HepG2 (cell line): Measurements from ENCODE around the gene TMEM106B. TPM values are rescaled to one million over a fixed set of nuclear protein-coding genes. Genes with fewer than 3 reads are reported as not detected.
A peak's percentile ranks its signal among the peaks of the same experiment; 100 is the strongest.

Experiments
- CEBPZ ChIP-seq: IDR thresholded peaks from 2 replicates; pipeline ENCODE4 v1.6.1; 2012; ENCODE audit warnings: low read length, improper control_type of control experiment
- GMEB1 ChIP-seq: sonication (generic); formaldehyde crosslinking; IDR thresholded peaks from 2 replicates; pipeline ENCODE4 v1.5.1; 2020; ENCODE audit warnings: missing genetic modification reagents, mild to moderate bottlenecking, borderline replicate concordance
- GTF3A ChIP-seq: sonication (generic); formaldehyde crosslinking; conservative IDR thresholded peaks from 2 replicates; pipeline ENCODE4 v1.4.0; 2020; ENCODE audit warnings: mild to moderate bottlenecking, missing genetic modification reagents
- HMG20B ChIP-seq: conservative IDR thresholded peaks from 2 replicates; pipeline ENCODE4 v1.6.1; 2016; ENCODE audit warnings: missing genetic modification reagents, missing compliant biosample characterization
- HOXA3 ChIP-seq: sonication (generic); formaldehyde crosslinking; IDR thresholded peaks from 2 replicates; pipeline ENCODE4 v1.5.0; 2020; ENCODE audit warnings: missing genetic modification reagents
- KDM4B ChIP-seq: sonication (generic); formaldehyde crosslinking; IDR thresholded peaks from 2 replicates; pipeline ENCODE4 v1.4.0; 2020; ENCODE audit warnings: missing genetic modification reagents
- KLF11 ChIP-seq: IDR thresholded peaks from 2 replicates; pipeline ENCODE4 v1.6.1; 2016; ENCODE audit warnings: missing compliant biosample characterization
- MTF2 ChIP-seq: sonication (generic); formaldehyde crosslinking; IDR thresholded peaks from 2 replicates; pipeline ENCODE4 v1.5.0; 2020; ENCODE audit warnings: missing genetic modification reagents, borderline replicate concordance
- PRDM15 ChIP-seq: sonication (generic); formaldehyde crosslinking; IDR thresholded peaks from 2 replicates; pipeline ENCODE4 v1.4.0; 2020; ENCODE audit warnings: missing genetic modification reagents
- SNAPC2 ChIP-seq: sonication (generic); formaldehyde crosslinking; IDR thresholded peaks from 2 replicates; pipeline ENCODE4 v1.8.1; 2022; ENCODE audit warnings: mild to moderate bottlenecking, missing genetic modification reagents
- ZBTB39 ChIP-seq: sonication (generic); formaldehyde crosslinking; IDR thresholded peaks from 2 replicates; pipeline ENCODE4 v1.5.0; 2020; ENCODE audit warnings: missing genetic modification reagents
- ZFYVE20 ChIP-seq: sonication (generic); formaldehyde crosslinking; IDR thresholded peaks from 2 replicates; pipeline ENCODE4 v1.8.0; 2023; ENCODE audit warnings: low read depth, mild to moderate bottlenecking, moderate library complexity, missing genetic modification reagents, borderline replicate concordance
- ZNF124 ChIP-seq: sonication (generic); formaldehyde crosslinking; IDR thresholded peaks from 2 replicates; pipeline ENCODE4 v1.4.0; 2020; ENCODE audit warnings: missing genetic modification reagents
- ZNF383 ChIP-seq: sonication (generic); formaldehyde crosslinking; IDR thresholded peaks from 2 replicates; pipeline ENCODE4 v1.4.0; 2020; ENCODE audit warnings: missing genetic modification reagents, mild to moderate bottlenecking, borderline replicate concordance
- ZNF501 ChIP-seq: sonication (generic); formaldehyde crosslinking; IDR thresholded peaks from 2 replicates; pipeline ENCODE4 v1.5.1; 2020; ENCODE audit warnings: mild to moderate bottlenecking, moderate library complexity, missing genetic modification reagents
- ZNF773 ChIP-seq: sonication (generic); formaldehyde crosslinking; IDR thresholded peaks from 2 replicates; pipeline ENCODE4 v1.4.0; 2020; ENCODE audit warnings: missing genetic modification reagents, borderline replicate concordance
- ZSCAN12 ChIP-seq: sonication (generic); formaldehyde crosslinking; IDR thresholded peaks from 2 replicates; pipeline ENCODE4 v1.9.0; 2021; ENCODE audit warnings: mild to moderate bottlenecking, missing genetic modification reagents
- ZSCAN9 ChIP-seq: IDR thresholded peaks from 2 replicates; pipeline ENCODE4 v1.6.1; 2016; ENCODE audit warnings: borderline replicate concordance
- polyA plus RNA-seq, 8 experiments: library from polyadenylated mRNA; depleted of rRNA in 3 of 8; stranded (reverse) in 7 of 8; unstranded in 1 of 8; fragments of >200 nt; fragmentation: Illumina TruSeq in 4 of 8; extraction: Trizol in 4 of 8; gene quantifications; 2 replicates each; pipeline versions ENCODE4 v1.2.1 to v1.2.3, GENCODE V29; 2011 to 2016; ENCODE audit warnings: low read depth in 4 of 8, missing spikeins in 1 of 8, mixed read lengths in 1 of 8; ENCODE audit not compliant: insufficient read depth in 1 of 8
- total RNA-seq, 5 experiments: library from RNA; depleted of rRNA; stranded (reverse); fragments of >200 nt; fragmentation: Illumina TruSeq; extraction: Trizol; gene quantifications; 2 replicates each; pipeline ENCODE4 v1.2.3, GENCODE V29; 2016; ENCODE audit warnings: low read depth in 1 of 5

The TMEM106B gene
- total and polyA plus RNA-seq, 2 of the 13 experiments (the other 11 are each of a cell fraction or from before 2014, with no cell fraction given), result 16.8 to 25.1 TPM

- peak; percentile 60; the same call in 1 of the 2 replicates for TF ChIP-seq PRDM15 (CRISPR knock-in tag)
- TF ChIP-seq HMG20B, result 0 out of 2 replicates have a peak, but pooled peaks have one; percentile 60
- TF ChIP-seq CEBPZ, result no peak
- peak; percentile 71 for TF ChIP-seq ZNF124 (CRISPR knock-in tag)
- TF ChIP-seq ZSCAN9 (CRISPR knock-in tag), result peak; percentile 53; the same call in 1 of the 2 replicates
- TF ChIP-seq ZFYVE20 (CRISPR knock-in tag), result peak; percentile 37; the same call in 1 of the 2 replicates
- 0 out of 2 replicates have a peak, but pooled peaks have one; percentile 46 for TF ChIP-seq ZNF383 (CRISPR knock-in tag)
- peak; percentile 80 for TF ChIP-seq ZSCAN12 (CRISPR knock-in tag)
- peak; percentile 45; the same call in 1 of the 2 replicates for TF ChIP-seq KDM4B
- TF ChIP-seq HOXA3 (CRISPR knock-in tag), result peak; percentile 78
- peak; percentile 82; the same call in 1 of the 2 replicates for TF ChIP-seq KLF11
- peak; percentile 88 for TF ChIP-seq GMEB1 (CRISPR knock-in tag)
- 0 out of 2 replicates have a peak, but pooled peaks have one; percentile 42 for TF ChIP-seq GTF3A
- TF ChIP-seq MTF2, result peak; percentile 99
- peak; percentile 97 for TF ChIP-seq ZBTB39 (CRISPR knock-in tag)
- peak; percentile 93 for TF ChIP-seq ZNF773
- TF ChIP-seq ZNF501, result peak; percentile 97
- TF ChIP-seq SNAPC2 (CRISPR knock-in tag), result peak; percentile 97
These were observed at the start of gene TMEM106B (continued) for GRCh38 chr7:12211054-12211710.
